Right ventricle myocardium superior (tissue), 1 donor: ENCODE data around the gene TTC7B. TPM values are rescaled to one million over a fixed set of nuclear protein-coding genes. Genes with fewer than 3 reads are reported as not detected.
"Not testable (repeated sequence)": the region's sequence is repeated elsewhere in the genome, so short reads cannot be mapped to it uniquely, and the experiment has no call there.

Experiments used
- ATAC-seq: fragments of 200-7000 bp; cut with Tn5 transposase; one replicate; pipeline ENCODE4 v1.9.1; 2020; ENCODE audit warnings: mild to moderate bottlenecking; ENCODE audit not compliant: poor library complexity
- DNase-seq: peaks from one replicate; pipeline ENCODE4 v3.0.0-alpha.2; 2020
- intact Hi-C: fragments of 100-400 bp; cut with DNase I; formaldehyde crosslinking; loops from one replicate; pipeline ENCODE4 v1.11.2; 2022
- total RNA-seq: library from RNA; stranded (reverse); fragmentation: NEBNext Ultra II Directional; extraction: Animal tissue kit (Norgen Biotek cat#: 25700); gene quantifications from one replicate; pipeline ENCODE4 v1.2.1, GENCODE V29; 2021
- donor health status: DM: no; HTN: yes; CAD: no; lungs with severe emphysema.

The TTC7B gene
- total RNA-seq, 1 donor from 2014 or later: 60.3 TPM

DNA sequence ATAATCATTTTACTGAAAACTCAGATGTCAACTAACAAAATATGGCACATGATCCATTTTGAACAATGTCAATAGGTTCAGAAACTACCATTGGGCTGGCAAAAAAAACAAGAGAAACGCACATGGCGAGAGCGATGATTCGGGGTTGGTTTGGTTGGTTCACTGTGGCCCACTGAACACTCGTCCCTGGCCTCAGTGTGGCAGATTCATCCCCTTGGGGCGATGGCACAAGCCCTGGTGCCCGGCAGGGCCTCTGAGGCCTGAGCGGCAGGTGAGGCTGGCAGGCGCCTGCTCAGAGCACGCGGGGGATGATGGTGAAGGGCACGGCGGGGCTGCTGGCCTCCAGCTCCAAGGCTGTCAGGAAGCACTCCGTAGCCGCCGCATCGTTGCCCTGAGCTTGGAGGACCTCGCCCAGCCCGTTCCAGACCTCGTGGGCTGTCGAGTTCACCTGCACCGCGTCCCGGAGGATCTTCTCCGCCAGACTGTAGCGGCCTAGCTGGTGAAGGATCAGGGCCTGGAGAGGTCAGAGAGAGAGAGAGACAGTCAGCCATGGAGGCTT is 275.1 kb downstream of the TTC7B start:
- peak; percentile 37 for DNase-seq
- intact Hi-C loops: no loop called here
- no peak for ATAC-seq

- intact Hi-C loops: no loop called here
- no peak for ATAC-seq
- no peak for DNase-seq
Measured at GRCh38 chr14:90540437-90540836, 275.8 kb downstream of the TTC7B start.

DNA sequence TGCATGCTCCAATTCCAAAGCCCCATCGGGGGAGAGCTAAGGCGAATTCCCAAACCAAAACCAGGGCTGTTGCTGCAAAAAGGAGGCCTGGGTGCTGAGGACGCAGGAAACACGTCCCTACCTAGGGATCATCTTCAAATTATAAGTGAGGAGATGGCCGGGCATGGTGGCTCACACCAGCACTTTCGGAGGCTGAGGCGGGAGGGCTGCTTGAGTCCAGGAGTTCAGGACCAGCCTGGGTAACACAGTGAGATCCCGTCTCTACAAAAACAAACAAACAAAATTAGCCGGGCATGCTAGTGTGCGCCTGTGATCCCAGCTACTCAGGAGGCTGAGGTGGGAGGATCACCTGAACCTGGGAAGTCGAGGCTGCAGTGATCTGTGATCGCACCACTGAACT is 276.2 kb downstream of the TTC7B start:
- peak; percentile 2 for DNase-seq
- no peak for ATAC-seq
- intact Hi-C loops: no loop called here

DNA sequence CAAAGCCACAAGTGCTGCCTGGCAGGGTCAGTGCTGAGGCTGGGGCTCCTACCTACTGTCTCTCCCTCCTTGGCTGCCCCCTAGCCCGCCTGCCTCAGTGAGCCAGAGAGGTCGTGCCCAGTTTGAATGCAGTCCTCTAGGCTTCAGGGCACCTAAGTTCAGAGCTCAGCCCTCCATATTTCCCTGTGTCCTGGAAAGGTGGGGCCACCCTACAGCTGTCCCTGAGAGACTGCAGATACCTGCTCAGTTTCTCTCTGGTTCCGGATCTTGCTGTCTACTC is 276.8 kb downstream of the TTC7B start:
- intact Hi-C loops: no loop called here
- ATAC-seq (no peak), DNase-seq (no peak)

- intact Hi-C loops: no loop called here
- no peak for ATAC-seq
- DNase-seq: peak; percentile 27
Measured at GRCh38 chr14:90538716-90539495, 277.3 kb downstream of the TTC7B start.

DNA sequence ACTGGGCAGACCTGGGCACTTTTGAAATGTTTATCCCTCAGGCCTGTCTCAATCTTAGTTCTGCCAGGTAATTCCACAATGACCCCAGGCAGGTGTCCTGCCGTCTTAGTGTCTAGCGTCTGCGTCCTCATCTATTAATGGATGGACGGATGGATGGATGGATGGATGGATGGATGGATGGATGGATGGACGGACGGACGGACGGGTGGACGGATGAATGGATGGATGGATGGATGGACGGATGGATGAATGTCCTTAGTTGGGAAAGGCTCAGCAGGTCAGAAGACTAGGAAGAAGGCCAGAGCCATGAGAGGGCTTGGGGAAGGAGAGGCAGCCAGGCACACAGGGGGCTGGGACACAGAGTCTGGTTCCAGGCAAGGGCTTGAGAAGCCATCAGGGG is 278.1 kb downstream of the TTC7B start:
- DNase-seq: peak; percentile 5
- intact Hi-C loops: no loop called here
- no peak for ATAC-seq

- intact Hi-C loops: no loop called here
- ATAC-seq (no peak), DNase-seq (peak; percentile 54)
Measured at GRCh38 chr14:90536511-90537191, 279.6 kb downstream of the TTC7B start.

- ATAC-seq: peak; percentile 76
- DNase-seq: peak; percentile 75
- intact Hi-C loops: no loop called here
Measured at GRCh38 chr14:90536092-90536491, 280.1 kb downstream of the TTC7B start.

DNA sequence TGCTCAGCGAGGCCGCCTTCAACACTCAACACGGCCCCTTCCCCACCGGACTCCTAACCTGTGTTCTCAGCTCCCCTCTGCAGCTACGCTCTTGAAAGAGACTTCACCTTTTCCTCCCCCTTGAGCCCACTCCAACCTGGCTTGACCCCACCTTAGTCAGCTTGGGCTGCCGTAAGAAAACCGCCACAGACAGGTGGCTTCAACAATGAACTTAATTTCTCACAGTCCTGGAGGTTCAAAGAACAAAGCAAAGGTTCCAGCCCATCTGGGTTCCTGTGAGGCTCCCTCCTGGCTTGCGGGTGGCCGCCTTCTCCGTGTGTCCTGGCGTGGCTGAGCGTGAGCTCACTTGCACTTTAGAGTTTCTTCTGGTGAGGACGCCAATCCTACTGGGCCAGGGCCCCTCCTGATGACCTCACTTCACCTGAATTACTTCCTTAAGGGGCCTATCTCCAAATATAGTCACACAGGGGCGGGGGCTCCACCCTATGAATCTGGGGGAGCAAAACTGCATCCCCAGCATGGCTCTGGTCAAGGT is 280.6 kb downstream of the TTC7B start:
- ATAC-seq: no peak
- DNase-seq: no peak
- intact Hi-C loops: no loop called here

DNA sequence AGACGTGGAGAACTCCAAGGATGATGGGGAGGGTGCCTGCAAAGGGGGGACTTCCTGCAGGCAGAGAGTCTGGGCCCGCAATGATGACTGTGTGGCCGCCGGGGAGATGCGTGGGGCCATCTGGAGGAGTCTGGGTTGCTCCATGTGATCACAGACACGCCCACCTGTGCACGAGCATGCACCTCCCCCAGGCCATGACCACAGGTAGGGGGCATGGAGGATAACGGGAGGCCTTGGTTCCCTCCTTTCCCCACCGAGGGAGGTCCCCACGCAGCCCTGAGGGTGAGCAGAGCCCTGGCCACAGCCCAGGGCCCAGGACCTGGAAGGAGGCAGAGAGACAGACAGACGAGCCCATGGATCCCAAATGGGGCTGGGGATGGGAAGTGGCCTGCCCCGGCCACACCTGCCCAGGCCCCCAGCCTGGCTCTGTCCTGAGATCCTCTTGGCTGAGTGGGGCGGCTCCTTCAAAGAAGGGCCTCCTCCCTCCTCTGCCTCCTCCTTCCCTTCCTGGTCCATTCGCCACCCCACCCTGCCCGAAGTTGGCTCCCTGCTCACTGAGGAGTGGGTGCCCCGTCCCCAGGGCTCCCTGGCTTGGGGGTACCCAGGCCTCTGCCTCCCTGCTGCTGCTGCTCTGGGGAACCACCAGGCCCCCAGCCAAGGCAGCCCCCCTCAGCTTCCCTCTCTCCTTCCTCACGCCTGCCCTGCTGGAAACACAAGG is 281.2 kb downstream of the TTC7B start:
- ATAC-seq (no peak), DNase-seq (peak; percentile 33)
- intact Hi-C loops: no loop called here

GRCh38 chr14:90534091-90534837 is 282.0 kb downstream of the TTC7B start:
- intact Hi-C loops: no loop called here
- DNase-seq (peak; percentile 34), ATAC-seq (no peak)

- DNase-seq (peak; percentile 39), ATAC-seq (peak; percentile 26)
- intact Hi-C loops: no loop called here
Measured at GRCh38 chr14:90533591-90534021, 282.6 kb downstream of the TTC7B start.

- DNase-seq: peak; percentile 12
- intact Hi-C loops: no loop called here
- no peak for ATAC-seq
Measured at GRCh38 chr14:90532826-90533525, 283.3 kb downstream of the TTC7B start.

GRCh38 chr14:90531497-90531896 is 284.7 kb downstream of the TTC7B start:
- no peak for DNase-seq
- intact Hi-C loops: no loop called here

GRCh38 chr14:90530523-90530922 is 285.7 kb downstream of the TTC7B start:
- ATAC-seq: no peak
- DNase-seq: peak; percentile 5
- intact Hi-C loops: no loop called here

More at GRCh38 chr14:90531497-90531896, 284.7 kb downstream of the TTC7B start:
- ATAC-seq: no peak

DNA sequence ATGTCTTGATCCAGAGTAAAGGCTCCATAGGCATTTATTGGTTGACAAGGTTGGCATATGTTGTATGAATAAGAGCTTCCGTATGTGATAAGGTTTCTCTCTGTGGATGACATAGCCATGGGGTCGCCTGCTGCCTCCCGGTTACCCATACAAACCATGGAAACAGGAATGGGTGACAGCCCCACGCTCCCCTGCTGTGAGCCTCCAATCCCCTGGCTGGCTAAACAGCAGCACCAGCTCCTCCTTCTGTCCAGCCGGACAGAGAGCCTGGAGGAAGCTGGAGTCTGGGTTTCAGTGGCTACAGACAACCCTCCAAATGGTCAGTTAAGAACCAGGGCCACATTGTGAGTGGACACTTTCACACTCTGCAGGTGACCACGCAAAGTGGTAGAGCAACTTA is 288.3 kb downstream of the TTC7B start:
- ATAC-seq (no peak), DNase-seq (peak; percentile 11)
- intact Hi-C loops: no loop called here

- ATAC-seq, DNase-seq, intact Hi-C loops: not testable (repeated sequence)
Measured at GRCh38 chr14:90526536-90526935, 289.7 kb downstream of the TTC7B start.
